Astrocyte of the cerebellum (primary cell): Measurements from ENCODE around the gene NKX2-3.

Experiments
- DNase-seq: peaks from one replicate; pipeline ENCODE4 v3.0.0-alpha.2; 2011; ENCODE audit warnings: low read depth
- H3K4me3 ChIP-seq: 2 replicates; pipeline ENCODE4 v1.5.1; 2011; ENCODE audit warnings: mild to moderate bottlenecking, low read depth, low read length, moderate library complexity
- in situ Hi-C: cut with HindIII; loops from 2 replicates; pipeline ENCODE4 v1.10.0; 2017; ENCODE audit warnings: low sequenced_read_pairs
- TF ChIP-seq, protein P1 (sequence below): IDR thresholded peaks from 2 replicates; pipeline ENCODE4 v1.5.1; 2012; ENCODE audit warnings: low read length, low read depth, moderate library complexity, mild to moderate bottlenecking; ENCODE audit errors: missing control alignments

The NKX2-3 gene

DNA sequence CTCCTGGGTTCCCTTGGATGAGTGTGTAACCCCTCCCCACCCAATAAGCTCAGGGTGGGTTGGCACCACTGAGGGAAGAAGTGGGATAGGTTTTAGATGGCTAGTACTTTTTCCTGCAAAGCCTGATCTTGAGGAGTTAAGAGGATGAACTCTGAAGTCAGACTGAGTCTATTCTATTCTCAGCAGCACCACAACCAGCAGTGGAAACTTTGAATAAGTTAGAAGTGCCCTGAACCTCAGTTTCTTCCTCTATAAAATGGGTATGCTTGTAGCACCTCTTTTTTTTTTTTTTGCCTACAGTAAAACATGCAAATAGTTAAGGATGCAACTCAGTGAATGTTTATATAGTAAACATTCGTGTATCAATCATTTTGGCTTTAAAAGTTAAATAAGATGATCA, 7.1 kb downstream of the NKX2-3 start:
- no peak overlapping the region for H3K4me3 ChIP-seq
- TF ChIP-seq, protein P1, sequence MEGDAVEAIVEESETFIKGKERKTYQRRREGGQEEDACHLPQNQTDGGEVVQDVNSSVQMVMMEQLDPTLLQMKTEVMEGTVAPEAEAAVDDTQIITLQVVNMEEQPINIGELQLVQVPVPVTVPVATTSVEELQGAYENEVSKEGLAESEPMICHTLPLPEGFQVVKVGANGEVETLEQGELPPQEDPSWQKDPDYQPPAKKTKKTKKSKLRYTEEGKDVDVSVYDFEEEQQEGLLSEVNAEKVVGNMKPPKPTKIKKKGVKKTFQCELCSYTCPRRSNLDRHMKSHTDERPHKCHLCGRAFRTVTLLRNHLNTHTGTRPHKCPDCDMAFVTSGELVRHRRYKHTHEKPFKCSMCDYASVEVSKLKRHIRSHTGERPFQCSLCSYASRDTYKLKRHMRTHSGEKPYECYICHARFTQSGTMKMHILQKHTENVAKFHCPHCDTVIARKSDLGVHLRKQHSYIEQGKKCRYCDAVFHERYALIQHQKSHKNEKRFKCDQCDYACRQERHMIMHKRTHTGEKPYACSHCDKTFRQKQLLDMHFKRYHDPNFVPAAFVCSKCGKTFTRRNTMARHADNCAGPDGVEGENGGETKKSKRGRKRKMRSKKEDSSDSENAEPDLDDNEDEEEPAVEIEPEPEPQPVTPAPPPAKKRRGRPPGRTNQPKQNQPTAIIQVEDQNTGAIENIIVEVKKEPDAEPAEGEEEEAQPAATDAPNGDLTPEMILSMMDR = no peak
- no peak for DNase-seq
- in situ Hi-C loops = no loop called here

DNA sequence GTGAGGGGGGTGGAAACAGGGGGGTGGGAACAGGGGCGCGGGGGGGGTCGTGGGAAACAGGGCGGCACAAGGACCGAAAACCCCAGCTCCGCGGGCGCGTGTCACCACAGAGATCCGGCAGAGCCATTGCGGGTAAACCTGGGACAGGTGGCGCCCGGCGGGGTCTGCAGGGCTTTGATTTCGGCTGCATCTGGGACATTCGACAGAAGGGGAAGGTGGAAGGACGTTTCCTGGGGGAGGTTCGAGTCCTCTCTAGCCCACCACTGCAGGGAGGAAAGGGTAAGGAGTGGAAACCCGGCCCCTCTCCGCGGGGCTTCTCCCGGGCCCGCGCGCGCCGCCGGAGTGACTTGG, 7.5 kb downstream of the NKX2-3 start:
- no peak overlapping the region for H3K4me3 ChIP-seq
- TF ChIP-seq, protein P1 = no peak
- no peak for DNase-seq
- in situ Hi-C loops = no loop called here

DNA sequence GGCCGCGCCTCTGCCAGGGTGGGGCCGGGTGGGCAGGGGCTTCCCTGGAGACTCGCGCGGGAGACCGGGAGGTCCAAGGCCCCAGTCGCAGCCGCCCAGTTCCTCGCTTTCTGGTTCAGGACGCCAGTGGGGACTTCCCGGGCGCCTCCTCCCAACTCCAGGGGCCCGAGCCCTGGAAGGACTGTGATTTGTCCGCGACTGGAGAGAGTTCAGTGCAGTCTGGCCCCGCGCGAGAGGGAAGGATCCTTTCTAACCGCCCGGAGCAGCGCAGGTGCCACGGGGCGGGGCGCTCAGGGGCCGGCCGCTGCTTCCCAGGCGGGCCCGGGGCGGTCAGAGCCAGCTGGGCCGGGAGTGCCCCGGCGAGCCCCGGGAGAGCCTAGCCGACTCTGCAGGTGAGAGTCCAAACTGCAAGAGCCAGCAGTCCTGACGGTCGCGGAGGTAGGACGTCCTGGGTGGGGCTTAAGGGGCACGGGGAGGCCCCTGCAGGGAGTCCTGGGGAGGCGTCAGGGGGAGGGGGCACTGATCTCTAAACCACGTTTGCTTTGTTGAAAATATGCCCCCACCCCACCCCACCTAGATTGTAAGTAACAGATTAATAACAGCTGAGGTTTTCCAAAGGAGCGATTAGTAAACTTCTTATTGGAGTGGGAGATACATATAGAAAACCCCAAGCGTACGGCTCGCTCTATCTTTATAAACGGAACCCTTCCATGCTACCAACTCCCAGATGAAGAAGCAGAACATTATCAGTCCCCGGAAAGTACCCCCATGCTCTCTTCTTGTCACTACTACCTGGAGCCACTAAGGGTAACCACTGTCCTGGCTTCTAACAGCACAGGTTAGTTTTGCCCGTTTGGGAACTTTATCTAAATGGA, 8.2 kb downstream of the NKX2-3 start:
- DNase-seq = no peak
- H3K4me3 ChIP-seq = no peak overlapping the region
- TF ChIP-seq, protein P1 = no peak
- in situ Hi-C loops = no loop called here

DNA sequence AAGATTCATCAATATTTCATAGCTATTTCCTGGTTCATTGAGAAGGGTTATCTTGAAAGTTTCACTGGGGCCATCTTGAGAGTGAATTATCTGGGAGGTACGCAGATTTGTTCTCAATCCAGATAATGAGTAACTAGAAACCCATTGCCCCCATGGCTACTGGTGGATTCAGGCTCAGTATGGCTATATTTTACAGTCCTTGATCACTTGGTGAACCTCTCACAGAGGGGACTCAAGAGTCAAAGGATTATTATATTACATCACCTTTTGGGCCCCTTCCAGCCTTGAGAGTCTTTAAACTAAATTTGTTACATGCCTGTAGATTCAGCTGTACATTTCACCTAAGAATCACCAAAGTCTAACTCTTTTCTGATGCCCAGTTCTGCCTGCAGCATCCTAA, 11.6 kb downstream of the NKX2-3 start:
- no peak overlapping the region for H3K4me3 ChIP-seq
- in situ Hi-C loops = no loop called here
- no peak for DNase-seq
- TF ChIP-seq, protein P1 = no peak

DNA sequence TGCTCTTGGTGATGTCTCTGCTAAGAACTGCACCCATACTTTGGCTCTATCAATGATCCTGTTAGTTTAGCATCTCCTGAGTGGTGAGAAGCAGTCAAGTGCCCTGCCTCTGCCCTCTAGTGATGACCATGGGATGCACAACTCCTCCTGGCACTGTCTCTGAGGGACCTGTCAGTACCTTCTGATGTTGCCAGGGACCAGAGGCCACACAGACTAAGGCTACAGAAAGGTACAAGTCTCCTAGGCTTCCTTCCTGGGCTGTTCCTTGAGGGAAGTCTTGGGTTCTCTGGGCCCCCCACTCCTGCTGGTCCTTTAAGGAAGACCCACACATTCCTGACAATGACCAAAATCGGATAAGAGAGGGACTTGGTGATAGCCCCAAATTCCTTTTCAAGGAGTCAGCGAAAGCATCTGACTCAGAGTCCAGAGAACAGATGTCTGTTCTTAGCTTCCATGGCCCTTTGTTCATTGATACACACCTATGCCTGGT, 15.3 kb downstream of the NKX2-3 start:
- TF ChIP-seq, protein P1 = no peak
- in situ Hi-C loops = no loop called here
- H3K4me3 ChIP-seq = no peak overlapping the region
- no peak for DNase-seq

DNA sequence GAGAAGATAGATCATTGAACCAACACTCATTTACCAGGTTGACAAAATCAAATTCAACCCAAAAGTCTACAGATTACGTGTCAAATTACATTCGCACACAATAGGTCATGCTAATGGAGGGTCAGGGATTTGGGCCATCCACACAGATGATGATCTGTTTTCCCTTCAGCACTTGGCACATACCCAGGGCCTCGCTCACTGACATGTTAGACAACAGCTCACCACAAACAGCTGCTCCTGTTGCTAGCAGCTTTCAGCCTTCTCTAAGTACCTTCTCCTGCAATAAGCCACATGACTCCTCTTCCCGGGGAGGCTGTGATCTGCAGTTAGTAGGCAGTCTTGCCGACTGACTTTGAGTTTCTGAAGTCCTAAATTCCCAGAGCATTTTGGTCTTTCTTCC, 18.4 kb downstream of the NKX2-3 start:
- H3K4me3 ChIP-seq = no peak overlapping the region
- in situ Hi-C loops = no loop called here
- TF ChIP-seq, protein P1 = no peak
- DNase-seq = no peak
